HEK293T (cell line): Measurements from ENCODE around the gene ZBTB17.
"Not testable (repeated sequence)": the region's sequence is repeated elsewhere in the genome, so short reads cannot be mapped to it uniquely, and the experiment has no call there.

Experiments
- CTCF ChIA-PET: fragments of 350-600 bp; formaldehyde crosslinking; extraction: SDS; loops from one replicate; lab custom pipeline; 2021; ENCODE audit warnings: antibody characterized with exemption, inconsistent platforms; lab: Yijun Ruan, JAX
- POLR2A ChIA-PET: fragments of 350-600 bp; formaldehyde crosslinking; extraction: SDS; loops from one replicate; lab custom pipeline; 2020; ENCODE audit warnings: antibody characterized with exemption, inconsistent platforms; lab: Yijun Ruan, JAX
- DNase-seq: peaks from one replicate; pipeline ENCODE4 v3.0.0; 2012; ENCODE audit warnings: mixed read lengths; ENCODE audit errors: extremely low spot score
- ARNT ChIP-seq: fragments of 450-650 bp; IDR thresholded peaks from 2 replicates; pipeline ENCODE4 v1.6.1; 2017; ENCODE audit warnings: mild to moderate bottlenecking
- BHLHE40 ChIP-seq: fragments of 450-650 bp; IDR thresholded peaks from 2 replicates; pipeline ENCODE4 v1.6.1; 2016; ENCODE audit warnings: mild to moderate bottlenecking, moderate library complexity, borderline replicate concordance
- CTBP1 ChIP-seq: fragments of 450-650 bp; IDR thresholded peaks from 2 replicates; pipeline ENCODE4 v1.6.1; 2016; ENCODE audit warnings: borderline replicate concordance
- ELF4 ChIP-seq: fragments of 450-650 bp; IDR thresholded peaks from 2 replicates; pipeline ENCODE4 v1.6.1; 2017; ENCODE audit warnings: antibody characterized with exemption
- FOXA1 ChIP-seq: fragments of 450-650 bp; IDR thresholded peaks from 2 replicates; pipeline ENCODE4 v1.6.1; 2016; ENCODE audit warnings: mild to moderate bottlenecking
- FOXK2 ChIP-seq: fragments of 450-650 bp; IDR thresholded peaks from 2 replicates; pipeline ENCODE4 v1.6.1; 2016; ENCODE audit warnings: mild to moderate bottlenecking
- FOXM1 ChIP-seq: fragments of 450-650 bp; IDR thresholded peaks from 2 replicates; pipeline ENCODE4 v1.6.1; 2017; ENCODE audit warnings: mild to moderate bottlenecking, borderline replicate concordance
- HDGF ChIP-seq: fragments of 450-650 bp; IDR thresholded peaks from 2 replicates; pipeline ENCODE4 v1.6.1; 2017; ENCODE audit warnings: antibody characterized with exemption, borderline replicate concordance
- L3MBTL2 ChIP-seq: fragments of 450-650 bp; conservative IDR thresholded peaks from 2 replicates; pipeline ENCODE4 v1.6.1; 2016; ENCODE audit warnings: mild to moderate bottlenecking
- LEF1 ChIP-seq: fragments of 450-650 bp; IDR thresholded peaks from 2 replicates; pipeline ENCODE4 v1.6.1; 2017; ENCODE audit warnings: mild to moderate bottlenecking, borderline replicate concordance
- NFRKB ChIP-seq: fragments of 450-650 bp; IDR thresholded peaks from 2 replicates; pipeline ENCODE4 v1.6.1; 2016; ENCODE audit warnings: mild to moderate bottlenecking, moderate library complexity
- PKNOX1 ChIP-seq: fragments of 450-650 bp; IDR thresholded peaks from 2 replicates; pipeline ENCODE4 v1.6.1; 2016
- SP1 ChIP-seq: fragments of 450-650 bp; IDR thresholded peaks from 2 replicates; pipeline ENCODE4 v1.6.1; 2017
- SUZ12 ChIP-seq: fragments of 450-650 bp; IDR thresholded peaks from 2 replicates; pipeline ENCODE4 v1.6.1; 2016; ENCODE audit warnings: mild to moderate bottlenecking
- TARDBP ChIP-seq: fragments of 450-650 bp; IDR thresholded peaks from 2 replicates; pipeline ENCODE4 v1.6.1; 2016
- ZNF384 ChIP-seq: fragments of 450-650 bp; IDR thresholded peaks from 2 replicates; pipeline ENCODE4 v1.6.1; 2016

The ZBTB17 gene

GRCh38 chr1:15928971-15929965 lies 46.6 kb downstream of the ZBTB17 start:
- POLR2A ChIA-PET, result no interaction called here

GRCh38 chr1:15926448-15926847 lies 49.5 kb downstream of the ZBTB17 start:
- ChIA-PET CTCF (interaction anchor here (0.8 to 1.4 kb wide), 2 partner anchors 11 to 135 kb away, joined by 3 to 5 read pairs; no protein-coding TSS in a partner anchor), POLR2A (interaction anchor here (1.0 kb wide), 1 partner anchor 78 kb away, joined by 3 read pairs; no protein-coding TSS in a partner anchor)
- DNase-seq, result not testable (repeated sequence)

More at GRCh38 chr1:15928971-15929965, 46.6 kb downstream of the ZBTB17 start:
- no peak for DNase-seq
- CTCF ChIA-PET, result interaction anchor here (0.6 kb wide), 1 partner anchor 33 kb away, joined by 4 read pairs; no protein-coding TSS in a partner anchor
- TF ChIP-seq NFRKB (no peak), SUZ12 (no peak), LEF1 (no peak), ZNF384 (no peak), ELF4 (no peak), FOXM1 (no peak), PKNOX1 (no peak), HDGF (no peak), FOXK2 (no peak)

GRCh38 chr1:15923241-15923640 lies 52.7 kb downstream of the ZBTB17 start:
- no peak for TF ChIP-seq NFRKB
- TF ChIP-seq FOXM1, result no peak
- no peak for TF ChIP-seq L3MBTL2
- TF ChIP-seq PKNOX1, result no peak
- TF ChIP-seq HDGF, result no peak
- TF ChIP-seq SP1, result no peak
- CTCF ChIA-PET, result no interaction called here
- POLR2A ChIA-PET, result no interaction called here

GRCh38 chr1:15918962-15919715 lies 56.8 kb downstream of the ZBTB17 start:
- DNase-seq, result no peak
- ChIA-PET POLR2A (no interaction called here), CTCF (no interaction called here)
- no peak for TF ChIP-seq LEF1
- TF ChIP-seq SUZ12, result no peak
- no peak for TF ChIP-seq PKNOX1
- no peak for TF ChIP-seq FOXK2
- TF ChIP-seq HDGF, result no peak
- TF ChIP-seq FOXA1, result no peak
- TF ChIP-seq L3MBTL2, result no peak
- TF ChIP-seq ZNF384, result no peak
- TF ChIP-seq SP1, result no peak
- TF ChIP-seq TARDBP, result no peak
- TF ChIP-seq CTBP1, result no peak
- TF ChIP-seq FOXM1, result no peak
- no peak for TF ChIP-seq BHLHE40
- no peak for TF ChIP-seq NFRKB
- no peak for TF ChIP-seq ARNT
- TF ChIP-seq ELF4, result no peak

More at GRCh38 chr1:15923241-15923640, 52.7 kb downstream of the ZBTB17 start:
- no peak for DNase-seq

GRCh38 chr1:15916916-15917315 lies 59.0 kb downstream of the ZBTB17 start:
- DNase-seq, result no peak
- ChIA-PET POLR2A (interaction anchor here (2.0 kb wide), 1 partner anchor 85 kb away, joined by 6 read pairs; no protein-coding TSS in a partner anchor), CTCF (interaction anchor here (0.6 kb wide), 1 partner anchor 22 kb away, joined by 3 read pairs; no protein-coding TSS in a partner anchor)
- no peak for TF ChIP-seq SUZ12
- no peak for TF ChIP-seq ARNT
- TF ChIP-seq FOXM1, result no peak
- TF ChIP-seq BHLHE40, result no peak
- TF ChIP-seq PKNOX1, result no peak
- no peak for TF ChIP-seq L3MBTL2
- no peak for TF ChIP-seq LEF1
- no peak for TF ChIP-seq SP1
- TF ChIP-seq CTBP1, result no peak
- TF ChIP-seq FOXK2, result no peak
- TF ChIP-seq NFRKB, result no peak
- no peak for TF ChIP-seq FOXA1
- TF ChIP-seq ZNF384, result no peak
